Epithelial cell of esophagus (primary cell): Measurements from ENCODE around the gene ZSCAN2.
"Not testable (repeated sequence)": the region's sequence is repeated elsewhere in the genome, so short reads cannot be mapped to it uniquely, and the experiment has no call there.

Experiments
- DNase-seq: peaks from one replicate; pipeline ENCODE4 v3.0.0; 2010; ENCODE audit warnings: low read depth
- H3K4me3 ChIP-seq: 2 replicates; pipeline ENCODE4 v1.5.1; 2011; ENCODE audit warnings: mild to moderate bottlenecking, low read length, control low read depth
- TF ChIP-seq, protein P1 (sequence below): IDR thresholded peaks from 2 replicates; pipeline ENCODE4 v1.5.1; 2011; ENCODE audit warnings: low read depth, mild to moderate bottlenecking, low read length, control low read depth, inconsistent platforms; ENCODE audit not compliant: insufficient read depth; ENCODE audit errors: missing control alignments

Gene ZSCAN2

DNA sequence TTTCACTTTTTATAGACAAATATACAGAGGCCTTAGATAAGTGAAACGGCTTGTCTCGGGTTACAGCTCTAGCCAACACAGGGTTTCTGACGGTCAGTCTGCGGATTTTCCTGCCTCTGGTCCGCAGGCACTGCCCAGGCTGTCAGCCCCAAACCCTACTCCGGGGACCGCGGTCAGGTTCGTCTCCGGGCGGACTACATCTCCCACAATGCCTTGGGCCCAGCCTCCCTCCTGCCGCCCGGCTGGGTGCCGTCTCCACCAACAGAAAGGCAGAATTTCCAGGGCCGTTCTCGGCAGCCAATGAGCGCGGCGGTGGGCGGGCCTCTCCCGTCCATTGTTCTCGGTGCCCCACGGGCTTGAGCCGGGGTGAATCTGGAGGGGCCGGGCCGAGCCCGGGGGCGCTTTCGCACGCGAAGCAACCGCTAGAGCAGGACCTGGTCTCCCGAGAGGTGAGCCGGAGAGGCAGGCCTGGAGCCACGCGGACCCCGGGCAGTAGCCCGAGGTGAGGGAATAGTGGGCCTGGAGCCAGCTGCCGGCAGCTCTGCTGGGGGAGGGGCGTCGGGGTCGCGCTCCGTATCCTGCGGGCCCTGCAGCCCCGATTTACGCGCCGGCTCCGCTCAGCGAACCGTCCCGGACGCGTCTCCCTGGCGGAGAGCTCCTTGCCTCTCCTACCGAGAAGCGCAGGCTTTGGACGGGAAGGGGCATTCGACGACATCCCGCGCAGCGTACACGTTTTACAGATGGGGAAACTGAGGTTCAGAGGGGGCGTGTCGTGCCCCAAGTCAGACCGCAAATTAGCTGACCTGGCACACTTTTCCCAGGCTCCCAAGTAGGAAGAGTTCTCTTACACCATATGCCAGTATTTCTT, at the start of gene ZSCAN2:
TSS of gene ZSCAN2 (plus strand) at position 323 of the 868 bp plus-strand sequence. CDS start 2,919 bp downstream, outside the sequence.
- peak; percentile 96 for DNase-seq
- H3K4me3 ChIP-seq, result peak within 1 kb of the TSS; percentile 92
- TF ChIP-seq, protein P1, sequence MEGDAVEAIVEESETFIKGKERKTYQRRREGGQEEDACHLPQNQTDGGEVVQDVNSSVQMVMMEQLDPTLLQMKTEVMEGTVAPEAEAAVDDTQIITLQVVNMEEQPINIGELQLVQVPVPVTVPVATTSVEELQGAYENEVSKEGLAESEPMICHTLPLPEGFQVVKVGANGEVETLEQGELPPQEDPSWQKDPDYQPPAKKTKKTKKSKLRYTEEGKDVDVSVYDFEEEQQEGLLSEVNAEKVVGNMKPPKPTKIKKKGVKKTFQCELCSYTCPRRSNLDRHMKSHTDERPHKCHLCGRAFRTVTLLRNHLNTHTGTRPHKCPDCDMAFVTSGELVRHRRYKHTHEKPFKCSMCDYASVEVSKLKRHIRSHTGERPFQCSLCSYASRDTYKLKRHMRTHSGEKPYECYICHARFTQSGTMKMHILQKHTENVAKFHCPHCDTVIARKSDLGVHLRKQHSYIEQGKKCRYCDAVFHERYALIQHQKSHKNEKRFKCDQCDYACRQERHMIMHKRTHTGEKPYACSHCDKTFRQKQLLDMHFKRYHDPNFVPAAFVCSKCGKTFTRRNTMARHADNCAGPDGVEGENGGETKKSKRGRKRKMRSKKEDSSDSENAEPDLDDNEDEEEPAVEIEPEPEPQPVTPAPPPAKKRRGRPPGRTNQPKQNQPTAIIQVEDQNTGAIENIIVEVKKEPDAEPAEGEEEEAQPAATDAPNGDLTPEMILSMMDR, result no peak

DNA sequence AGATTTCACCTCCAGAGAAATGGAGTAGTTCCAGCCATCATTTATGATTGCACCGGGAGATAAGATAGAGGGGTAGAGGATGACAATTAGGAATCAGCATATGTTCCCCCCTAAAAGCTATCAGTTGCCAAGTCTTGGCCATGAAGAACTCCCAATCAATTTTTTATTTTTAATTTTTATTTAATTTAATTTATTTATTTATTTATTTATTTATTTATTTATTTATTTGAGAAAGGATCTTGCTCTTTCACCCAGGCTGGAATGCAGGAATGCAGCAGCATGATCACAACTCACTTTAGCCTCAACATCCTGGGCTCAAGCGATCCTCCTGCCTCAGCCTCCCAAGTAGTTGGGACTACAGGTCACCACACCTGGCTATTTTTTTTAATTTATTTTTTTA, 49.2 kb upstream of the ZSCAN2 start:
- not testable (repeated sequence) for H3K4me3 ChIP-seq, DNase-seq

DNA sequence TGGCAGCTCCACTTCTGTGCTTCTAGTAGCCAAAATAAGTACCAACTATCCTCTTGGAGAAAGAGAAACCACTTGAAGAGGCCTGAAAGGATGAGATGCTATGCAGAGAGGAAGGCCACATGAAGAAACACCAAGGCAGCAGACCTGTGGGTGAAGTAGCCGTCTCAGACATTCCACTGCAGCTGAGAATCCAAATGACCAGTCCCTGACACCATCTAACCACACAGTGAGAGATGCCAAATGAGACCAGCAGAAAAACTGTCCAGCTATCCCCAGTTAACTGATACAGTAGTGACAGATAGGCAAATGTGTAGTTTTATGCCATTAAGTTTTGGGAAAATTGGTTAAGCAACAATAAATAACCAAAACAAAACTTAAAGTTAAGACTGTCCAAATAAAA, 47.9 kb upstream of the ZSCAN2 start:
- TF ChIP-seq, protein P1, result no peak
- DNase-seq, result no peak
- no peak overlapping the region for H3K4me3 ChIP-seq

DNA sequence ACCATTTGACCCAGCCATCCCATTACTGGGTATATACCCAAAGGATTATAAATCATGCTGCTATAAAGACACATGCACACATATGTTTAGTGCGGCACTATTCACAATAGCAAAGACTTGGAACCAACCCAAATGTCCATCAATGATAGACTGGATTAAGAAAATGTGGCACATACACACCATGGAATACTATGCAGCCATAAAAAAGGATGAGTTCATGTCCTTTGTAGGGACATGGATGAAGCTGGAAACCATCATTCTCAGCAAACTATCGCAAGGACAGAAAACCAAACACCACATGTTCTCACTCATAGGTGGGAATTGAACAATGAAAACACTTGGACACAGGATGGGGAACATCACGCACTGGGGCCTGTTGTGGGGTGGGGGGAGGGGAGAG, 44.1 kb upstream of the ZSCAN2 start:
- H3K4me3 ChIP-seq, result not testable (repeated sequence)

DNA sequence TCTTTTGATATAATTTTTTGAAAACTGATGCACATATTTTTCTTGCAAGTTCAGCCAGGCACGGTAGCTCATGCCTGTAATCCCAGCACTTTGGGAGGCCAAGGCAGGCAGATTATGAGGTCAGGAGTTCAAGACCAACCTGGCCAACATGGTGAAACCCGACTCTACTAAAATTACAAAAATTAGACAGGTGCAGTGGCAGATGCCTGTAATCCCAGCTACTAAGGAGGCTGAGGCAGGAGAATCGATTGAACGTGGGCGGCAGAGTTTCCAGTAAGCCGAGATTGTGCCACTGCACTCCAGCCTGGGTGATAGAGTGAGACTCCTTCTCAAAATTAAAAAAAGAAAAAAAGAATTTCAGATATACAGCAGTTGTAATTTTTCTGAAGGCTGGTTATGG, 32.8 kb upstream of the ZSCAN2 start:
- H3K4me3 ChIP-seq, DNase-seq: not testable (repeated sequence)

More for the DNA sequence above, 44.1 kb upstream of the ZSCAN2 start:
- DNase-seq, result not testable (repeated sequence)

DNA sequence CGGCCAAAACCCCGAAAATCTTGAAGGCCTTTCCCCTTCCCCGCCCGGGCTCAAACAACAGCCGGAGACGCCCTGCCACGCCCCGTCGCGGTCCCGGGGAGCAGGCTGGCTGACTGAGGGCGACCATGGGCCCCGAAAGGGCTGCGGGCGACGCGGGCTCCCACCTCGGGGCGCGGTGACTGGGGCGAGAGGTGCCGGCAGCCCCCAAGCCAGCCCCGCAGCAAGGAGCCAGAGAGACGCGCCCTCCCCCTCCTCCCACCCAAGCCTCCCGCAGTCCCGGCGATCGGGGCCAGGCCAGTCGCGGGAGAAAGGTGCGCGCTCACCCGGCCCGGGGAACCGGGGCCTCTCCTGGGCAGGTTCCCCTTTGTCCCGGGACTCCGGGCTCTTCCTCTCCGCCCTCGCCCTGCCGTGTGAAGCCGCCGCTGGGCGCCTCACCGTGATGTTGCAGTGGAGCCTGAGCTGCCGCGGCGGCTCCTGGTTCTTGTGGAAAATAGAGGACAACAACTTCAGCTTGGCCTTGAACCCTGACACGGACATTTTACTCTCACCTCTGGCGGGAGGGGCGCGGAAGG, 30.6 kb upstream of the ZSCAN2 start:
- TF ChIP-seq, protein P1, result no peak
- peak; percentile 47 for DNase-seq
- peak overlapping the region; percentile 65 for H3K4me3 ChIP-seq

DNA sequence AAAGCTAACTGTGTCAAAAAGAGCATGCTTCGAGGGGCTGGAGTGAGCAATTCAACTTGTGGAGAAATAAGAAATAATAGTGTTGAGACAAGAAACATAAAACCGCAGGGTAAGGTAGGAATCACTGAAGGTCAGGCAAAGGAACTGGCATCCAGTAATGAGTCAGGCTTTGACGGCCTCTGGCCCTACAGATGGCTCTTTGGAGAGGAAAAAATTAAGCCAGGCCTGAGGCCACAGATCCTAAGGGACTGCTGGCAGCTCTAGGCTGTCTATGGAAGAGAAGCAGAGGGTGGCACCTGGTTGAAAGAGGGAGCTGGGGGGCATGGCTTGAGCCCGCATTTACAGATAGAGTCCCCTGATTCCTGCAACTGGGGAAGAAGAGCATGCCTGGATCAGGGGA, 28.6 kb upstream of the ZSCAN2 start:
- H3K4me3 ChIP-seq, result no peak overlapping the region
- DNase-seq, result no peak
- TF ChIP-seq, protein P1, result no peak

DNA sequence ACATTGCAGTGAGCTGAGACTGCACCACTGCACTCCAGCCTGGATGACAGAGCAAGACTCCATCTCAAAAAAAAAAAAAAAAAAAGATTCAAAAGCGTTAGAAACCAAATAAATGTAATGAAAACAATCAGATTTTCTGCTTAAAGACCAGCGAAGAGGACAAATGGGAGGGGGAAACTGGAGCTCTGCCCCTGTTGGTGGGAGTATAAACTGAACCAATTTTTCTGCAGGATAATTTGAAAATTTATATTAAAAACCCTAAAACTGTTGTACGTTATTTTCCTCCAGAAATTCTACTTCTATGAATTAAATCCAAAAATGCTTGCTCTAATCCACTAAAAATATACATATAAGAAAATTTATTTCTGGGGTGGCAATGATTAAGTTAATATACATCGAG, 25.3 kb upstream of the ZSCAN2 start:
- TF ChIP-seq, protein P1, result no peak
- DNase-seq, result no peak
- no peak overlapping the region for H3K4me3 ChIP-seq

DNA sequence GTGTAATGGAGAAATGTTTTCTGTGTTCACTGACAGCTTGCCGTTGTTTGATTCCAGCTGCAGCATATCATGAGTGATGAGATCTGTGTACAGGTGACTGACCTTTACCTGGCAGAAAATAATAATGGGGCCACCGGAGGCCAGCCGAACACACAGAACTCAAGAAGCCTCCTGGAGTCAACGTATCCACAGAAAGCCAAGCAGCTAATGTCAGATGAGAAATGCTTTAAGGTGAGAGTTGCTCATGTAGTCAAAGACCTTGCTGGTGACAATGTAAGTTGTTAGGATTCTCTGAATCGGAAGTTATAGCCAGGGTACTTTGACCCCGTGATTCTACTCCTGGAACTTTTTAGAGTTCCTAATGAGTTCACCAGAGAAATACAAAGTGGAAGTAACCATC, 22.9 kb upstream of the ZSCAN2 start:
- DNase-seq, H3K4me3 ChIP-seq: not testable (repeated sequence)

DNA sequence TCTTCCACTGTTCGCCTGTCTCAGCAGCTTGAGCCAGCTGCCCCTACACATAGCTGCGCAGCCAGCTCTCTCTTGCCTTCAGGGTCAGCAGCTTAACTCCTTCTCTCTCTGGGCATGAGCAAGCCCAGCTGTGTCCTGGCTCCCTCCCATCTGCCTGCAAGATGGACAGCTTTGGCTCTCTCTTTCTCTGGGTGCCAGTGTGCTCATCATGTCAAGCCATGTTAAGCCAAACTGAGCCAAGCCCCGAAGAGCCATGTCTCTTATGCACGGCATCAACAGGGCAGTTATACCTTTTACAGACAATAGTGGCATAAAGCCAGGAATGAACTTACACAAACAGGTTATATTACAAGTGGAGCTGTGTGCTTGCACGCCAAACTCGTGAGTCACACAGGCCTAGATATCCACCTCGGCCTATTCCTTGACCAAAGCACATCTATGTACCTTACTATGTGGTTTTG, 21.5 kb upstream of the ZSCAN2 start:
- not testable (repeated sequence) for H3K4me3 ChIP-seq
- DNase-seq, result peak; percentile 86

DNA sequence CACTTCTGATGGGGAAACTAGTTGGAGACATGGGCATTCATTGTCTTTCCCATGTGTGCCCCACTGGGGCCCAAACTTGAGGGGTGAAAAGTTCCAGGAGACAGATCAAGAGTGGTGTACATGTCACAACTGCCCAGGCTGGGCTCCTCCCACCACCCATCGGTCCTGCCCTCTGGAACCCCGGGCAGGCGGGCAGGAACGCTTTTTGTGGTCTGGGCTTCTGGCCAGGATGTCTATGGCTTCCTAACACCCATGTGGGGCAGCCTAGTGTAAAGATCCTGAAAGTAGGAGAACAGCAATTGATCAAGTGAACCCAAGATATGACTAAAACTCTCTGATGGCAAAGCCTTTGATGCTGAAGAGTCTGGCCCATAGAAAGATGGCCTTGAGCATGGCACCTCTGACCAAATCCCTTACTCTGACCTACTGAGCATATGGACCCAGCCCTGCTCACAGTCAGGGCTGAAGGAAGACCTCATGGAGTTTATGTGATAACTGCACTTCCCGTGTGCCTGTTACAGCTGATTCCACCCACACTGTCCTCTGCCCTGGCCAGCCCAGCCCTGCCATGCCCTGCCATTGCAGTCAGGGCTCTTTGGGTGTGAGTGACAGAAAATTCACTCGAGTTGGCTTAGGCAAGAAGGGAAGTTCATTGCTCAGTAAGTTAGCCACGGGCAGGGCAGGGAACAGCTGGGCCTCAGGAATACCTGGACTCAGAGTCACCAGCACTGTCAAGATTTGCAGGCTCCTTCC, 19.0 kb upstream of the ZSCAN2 start:
- DNase-seq, H3K4me3 ChIP-seq: not testable (repeated sequence)
